ENCODE results near the gene HBE1.

DNA sequence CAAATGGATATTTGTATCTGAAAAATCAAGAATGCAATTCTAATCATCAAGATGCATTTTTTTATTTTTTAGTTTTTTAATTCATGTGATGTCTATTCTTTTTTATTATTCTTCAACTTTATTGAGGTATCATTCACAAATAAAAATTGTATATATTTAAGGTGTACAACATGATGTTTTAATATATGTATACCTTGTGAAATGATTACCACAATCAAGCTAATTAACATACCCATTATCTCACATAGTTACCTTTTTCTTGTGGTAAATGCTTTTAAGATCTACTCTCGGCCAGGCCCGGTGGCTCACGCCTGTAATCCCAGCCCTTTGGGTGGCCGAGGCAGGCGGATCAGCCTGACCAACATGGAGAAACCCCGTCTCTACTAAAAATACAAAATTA, 46.6 kb downstream of the HBE1 start:
- TF ChIP-seq, protein P1, sequence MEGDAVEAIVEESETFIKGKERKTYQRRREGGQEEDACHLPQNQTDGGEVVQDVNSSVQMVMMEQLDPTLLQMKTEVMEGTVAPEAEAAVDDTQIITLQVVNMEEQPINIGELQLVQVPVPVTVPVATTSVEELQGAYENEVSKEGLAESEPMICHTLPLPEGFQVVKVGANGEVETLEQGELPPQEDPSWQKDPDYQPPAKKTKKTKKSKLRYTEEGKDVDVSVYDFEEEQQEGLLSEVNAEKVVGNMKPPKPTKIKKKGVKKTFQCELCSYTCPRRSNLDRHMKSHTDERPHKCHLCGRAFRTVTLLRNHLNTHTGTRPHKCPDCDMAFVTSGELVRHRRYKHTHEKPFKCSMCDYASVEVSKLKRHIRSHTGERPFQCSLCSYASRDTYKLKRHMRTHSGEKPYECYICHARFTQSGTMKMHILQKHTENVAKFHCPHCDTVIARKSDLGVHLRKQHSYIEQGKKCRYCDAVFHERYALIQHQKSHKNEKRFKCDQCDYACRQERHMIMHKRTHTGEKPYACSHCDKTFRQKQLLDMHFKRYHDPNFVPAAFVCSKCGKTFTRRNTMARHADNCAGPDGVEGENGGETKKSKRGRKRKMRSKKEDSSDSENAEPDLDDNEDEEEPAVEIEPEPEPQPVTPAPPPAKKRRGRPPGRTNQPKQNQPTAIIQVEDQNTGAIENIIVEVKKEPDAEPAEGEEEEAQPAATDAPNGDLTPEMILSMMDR (IDR thresholded peaks at IDR 0.05): no peak
- no peak for TF ChIP-seq POLR2AphosphoS5 (IDR thresholded peaks at IDR 0.05; ENCODE audit: low read depth, low read length)

Measured in Panc1 (cell line).